Upper lobe of left lung (tissue), 6 donors: Measurements from ENCODE around the gene TGDS. TPM values are rescaled to one million over a fixed set of nuclear protein-coding genes. Genes with fewer than 3 reads are reported as not detected.
"Not testable (repeated sequence)": the region's sequence is repeated elsewhere in the genome, so short reads cannot be mapped to it uniquely, and the experiment has no call there.

ENCODE experiments used
- ATAC-seq, 2 donors: fragments of 200-7000 bp; cut with Tn5 transposase; one replicate each; pipeline ENCODE4 v1.9.1; 2022; ENCODE audit warnings: mild to moderate bottlenecking in 2 of 2, moderate library complexity in 2 of 2; ENCODE audit not compliant: low FRiP score in 2 of 2
- DNase-seq, 2 donors: peaks; one replicate each; pipeline ENCODE4 v3.0.0-alpha.2; 2019 to 2020
- H3K27ac ChIP-seq, 4 donors: fragments of 200-600 bp; sonication (generic); one replicate each; pipeline ENCODE4 v1.5.1; 2016 to 2019
- H3K27me3 ChIP-seq, 4 donors: fragments of 200-600 bp; sonication (generic); one replicate each; pipeline ENCODE4 v1.5.1; 2017 to 2019
- H3K36me3 ChIP-seq, 4 donors: fragments of 200-600 bp; sonication (generic); one replicate each; pipeline ENCODE4 v1.5.1; 2016 to 2019
- H3K4me1 ChIP-seq, 4 donors: fragments of 200-600 bp; sonication (generic); one replicate each; pipeline ENCODE4 v1.5.1; 2018 to 2019
- H3K4me3 ChIP-seq, 4 donors: fragments of 200-600 bp; sonication (generic); one replicate each; pipeline ENCODE4 v1.5.1; 2017 to 2019; ENCODE audit warnings: mild to moderate bottlenecking in 2 of 4, moderate library complexity in 1 of 4
- H3K9me3 ChIP-seq, 4 donors: fragments of 200-600 bp; sonication (generic); one replicate each; pipeline ENCODE4 v1.5.1; 2018 to 2019
- CTCF ChIP-seq, 6 experiments: fragments of 450-650 bp in 4 of 6; fragments of 200-600 bp in 2 of 6; sonication (generic) in 2 of 6; IDR thresholded peaks; one replicate each; pipeline ENCODE4 v1.5.1; 2016 to 2019; ENCODE audit warnings: antibody characterized with exemption in 6 of 6
- EP300 ChIP-seq, 4 donors: sonication (generic); formaldehyde crosslinking; IDR thresholded peaks; one replicate each; pipeline ENCODE4 v1.5.1; 2017; ENCODE audit warnings: antibody characterized with exemption in 4 of 4, control low read depth in 2 of 4
- POLR2A ChIP-seq, 4 donors: fragments of 450-650 bp; IDR thresholded peaks; one replicate each; pipeline ENCODE4 v1.5.1; 2016 to 2017; ENCODE audit warnings: antibody characterized with exemption in 4 of 4, mild to moderate bottlenecking in 2 of 4
- POLR2AphosphoS5 ChIP-seq, 2 donors: sonication (generic); formaldehyde crosslinking; IDR thresholded peaks; one replicate each; pipeline ENCODE4 v1.5.1; 2017; ENCODE audit warnings: antibody characterized with exemption in 2 of 2
- WGBS, 2 donors: methylation state at CpG; one replicate each; pipeline ENCODE4 v1.1.5; 2017 to 2018; 5-methylcytosine and 5-hydroxymethylcytosine counted together
- total RNA-seq, 6 donors: library from RNA; depleted of rRNA in 4 of 6; stranded (reverse); fragments of >200 nt in 4 of 6; gene quantifications; one replicate each; pipeline versions ENCODE4 v1.1.0 to v1.2.1, GENCODE V29; 2016 to 2021
- donor health status: DM: no; HTN: no; CAD: no; lungs with moderate emphysema.
- donor health status: DM: no; HTN: yes; CAD: no; lungs with severe emphysema.

TGDS gene
- total RNA-seq, 6 donors from 2014 or later: 2.8 to 13.5 (median 7.5) TPM

- 62 to 70% methylated on average over 2 of the region's 2 CpGs for WGBS, 2 donors
- ATAC-seq: no peak
- Histone ChIP-seq H3K4me1 (no peaks in the 10 kb centered on the region), H3K27ac (no peak overlapping the region), H3K9me3 (no peaks in the 10 kb centered on the region), H3K4me3 (no peak overlapping the region), H3K27me3 (no peaks in the 10 kb centered on the region), H3K36me3 (no peaks in the 10 kb centered on the region)
- DNase-seq: no peak
- TF ChIP-seq EP300 (IDR thresholded peaks at IDR 0.05) (no peak), POLR2A (IDR thresholded peaks at IDR 0.05) (no peak), POLR2AphosphoS5 (IDR thresholded peaks at IDR 0.05) (no peak), CTCF (IDR thresholded peaks at IDR 0.05) (no peak)
These were observed 60.7 kb downstream of the TGDS start for GRCh38 chr13:94535231-94535630.

- WGBS, 2 donors: 76 to 79% methylated on average over 1 of the region's 1 CpG
- DNase-seq: no peak
- Histone ChIP-seq H3K9me3 (no peaks in the 10 kb centered on the region), H3K27ac (no peak overlapping the region), H3K27me3 (no peaks in the 10 kb centered on the region), H3K36me3 (no peaks in the 10 kb centered on the region), H3K4me3 (no peak overlapping the region), H3K4me1 (no peaks in the 10 kb centered on the region)
- TF ChIP-seq EP300 (IDR thresholded peaks at IDR 0.05) (no peak), POLR2A (IDR thresholded peaks at IDR 0.05) (no peak), CTCF (IDR thresholded peaks at IDR 0.05) (no peak), POLR2AphosphoS5 (IDR thresholded peaks at IDR 0.05) (no peak)
- ATAC-seq: no peak
These were observed 61.8 kb downstream of the TGDS start for GRCh38 chr13:94534166-94534565.

GRCh38 chr13:94532278-94532677, 63.7 kb downstream of the TGDS start:
- H3K27ac ChIP-seq, H3K27me3 ChIP-seq, H3K4me1 ChIP-seq, DNase-seq, H3K36me3 ChIP-seq, H3K4me3 ChIP-seq, ATAC-seq, H3K9me3 ChIP-seq: not testable (repeated sequence)
- WGBS, 2 donors: 79 to 80% methylated on average over 2 of the region's 2 CpGs

GRCh38 chr13:94526956-94527355, 69.0 kb downstream of the TGDS start:
- WGBS, 2 donors: 63 to 74% methylated on average over 5 to 7 of the region's 7 CpGs
- DNase-seq, H3K9me3 ChIP-seq, H3K27ac ChIP-seq, H3K4me3 ChIP-seq, H3K36me3 ChIP-seq, ATAC-seq, H3K4me1 ChIP-seq, H3K27me3 ChIP-seq: not testable (repeated sequence)

GRCh38 chr13:94525781-94526180, 70.2 kb downstream of the TGDS start:
- no peak for DNase-seq
- H3K4me1 ChIP-seq: no peaks in the 10 kb centered on the region
- H3K9me3 ChIP-seq: no peaks in the 10 kb centered on the region
- WGBS, 2 donors: 84 to 95% methylated on average over 2 of the region's 2 CpGs
- H3K4me3 ChIP-seq: no peak overlapping the region
- no peak for ATAC-seq
- no peak for TF ChIP-seq POLR2AphosphoS5 (IDR thresholded peaks at IDR 0.05)
- TF ChIP-seq POLR2A (IDR thresholded peaks at IDR 0.05): no peak
- TF ChIP-seq EP300 (IDR thresholded peaks at IDR 0.05): no peak
- TF ChIP-seq CTCF (IDR thresholded peaks at IDR 0.05): no peak
- no peaks in the 10 kb centered on the region for H3K27me3 ChIP-seq
- no peaks in the 10 kb centered on the region for H3K36me3 ChIP-seq
- H3K27ac ChIP-seq: no peak overlapping the region

- Histone ChIP-seq H3K27ac (no peak overlapping the region), H3K4me1 (no peaks in the 10 kb centered on the region), H3K36me3 (no peaks in the 10 kb centered on the region), H3K27me3 (no peaks in the 10 kb centered on the region), H3K9me3 (no peaks in the 10 kb centered on the region), H3K4me3 (no peak overlapping the region)
- 87 to 94% methylated on average over 5 to 7 of the region's 7 CpGs for WGBS, 2 donors
- TF ChIP-seq CTCF (IDR thresholded peaks at IDR 0.05): no peak
- ATAC-seq (no peak), DNase-seq (peak in 1 of 2 donors; percentile 28)
These were observed 71.5 kb downstream of the TGDS start for GRCh38 chr13:94524407-94524806.

Other genes starting within 250 kb of the TGDS start
- 1 to 10 TPM in 1 of 6 donors, under 1 TPM in 2, not detected in 3; 0.07 to 4.2 (median 0.20) TPM for gene DCT, start 116.5 kb downstream of the TGDS start, total RNA-seq
- gene GPR180, start 5.7 kb upstream of the TGDS start, total RNA-seq: 10 to 100 TPM in 1 of 6 donors, 1 to 10 TPM in 5; 1.6 to 12.2 (median 3.3) TPM
- gene SOX21, start 116.4 kb upstream of the TGDS start, total RNA-seq: under 1 TPM in 2 of 6 donors, not detected in 4; 0.13 to 0.79 TPM